OCI-LY7 (cell line): ENCODE measurements around the gene VANGL1.

Experiments used
- EZH2phosphoT487 ChIP-seq: fragments of 200-600 bp; sonication (generic); IDR thresholded peaks from 2 replicates; pipeline ENCODE4 v1.6.1; 2018; ENCODE audit warnings: low read depth, borderline replicate concordance, mild to moderate bottlenecking, mixed run types, antibody characterized with exemption, low read length, moderate library complexity, mixed read lengths
- TF ChIP-seq, protein P1 (sequence below): fragments of 200-600 bp; sonication (generic); conservative IDR thresholded peaks from 2 replicates; pipeline ENCODE4 v1.5.1; 2014; ENCODE audit warnings: mild to moderate bottlenecking, antibody characterized with exemption, low read length, moderate library complexity, mixed read lengths

GRCh38 chr1:115685029-115685705 lies 43.4 kb downstream of the VANGL1 start:
- TF ChIP-seq, protein P1, sequence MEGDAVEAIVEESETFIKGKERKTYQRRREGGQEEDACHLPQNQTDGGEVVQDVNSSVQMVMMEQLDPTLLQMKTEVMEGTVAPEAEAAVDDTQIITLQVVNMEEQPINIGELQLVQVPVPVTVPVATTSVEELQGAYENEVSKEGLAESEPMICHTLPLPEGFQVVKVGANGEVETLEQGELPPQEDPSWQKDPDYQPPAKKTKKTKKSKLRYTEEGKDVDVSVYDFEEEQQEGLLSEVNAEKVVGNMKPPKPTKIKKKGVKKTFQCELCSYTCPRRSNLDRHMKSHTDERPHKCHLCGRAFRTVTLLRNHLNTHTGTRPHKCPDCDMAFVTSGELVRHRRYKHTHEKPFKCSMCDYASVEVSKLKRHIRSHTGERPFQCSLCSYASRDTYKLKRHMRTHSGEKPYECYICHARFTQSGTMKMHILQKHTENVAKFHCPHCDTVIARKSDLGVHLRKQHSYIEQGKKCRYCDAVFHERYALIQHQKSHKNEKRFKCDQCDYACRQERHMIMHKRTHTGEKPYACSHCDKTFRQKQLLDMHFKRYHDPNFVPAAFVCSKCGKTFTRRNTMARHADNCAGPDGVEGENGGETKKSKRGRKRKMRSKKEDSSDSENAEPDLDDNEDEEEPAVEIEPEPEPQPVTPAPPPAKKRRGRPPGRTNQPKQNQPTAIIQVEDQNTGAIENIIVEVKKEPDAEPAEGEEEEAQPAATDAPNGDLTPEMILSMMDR: no peak
- TF ChIP-seq EZH2phosphoT487: no peak
